Activated CD4-positive, alpha-beta T cell treated with anti-CD3 and anti-CD28 coated beads for 48 hours (primary cell): ENCODE measurements around the gene ITGAX.
A peak's percentile ranks its signal among the peaks of the same experiment; 100 is the strongest.
"Not testable (repeated sequence)": the region's sequence is repeated elsewhere in the genome, so short reads cannot be mapped to it uniquely, and the experiment has no call there.

Experiments used
- DNase-seq: peaks from one replicate; pipeline ENCODE4 v3.0.0-alpha.2; 2020

ITGAX gene

DNA sequence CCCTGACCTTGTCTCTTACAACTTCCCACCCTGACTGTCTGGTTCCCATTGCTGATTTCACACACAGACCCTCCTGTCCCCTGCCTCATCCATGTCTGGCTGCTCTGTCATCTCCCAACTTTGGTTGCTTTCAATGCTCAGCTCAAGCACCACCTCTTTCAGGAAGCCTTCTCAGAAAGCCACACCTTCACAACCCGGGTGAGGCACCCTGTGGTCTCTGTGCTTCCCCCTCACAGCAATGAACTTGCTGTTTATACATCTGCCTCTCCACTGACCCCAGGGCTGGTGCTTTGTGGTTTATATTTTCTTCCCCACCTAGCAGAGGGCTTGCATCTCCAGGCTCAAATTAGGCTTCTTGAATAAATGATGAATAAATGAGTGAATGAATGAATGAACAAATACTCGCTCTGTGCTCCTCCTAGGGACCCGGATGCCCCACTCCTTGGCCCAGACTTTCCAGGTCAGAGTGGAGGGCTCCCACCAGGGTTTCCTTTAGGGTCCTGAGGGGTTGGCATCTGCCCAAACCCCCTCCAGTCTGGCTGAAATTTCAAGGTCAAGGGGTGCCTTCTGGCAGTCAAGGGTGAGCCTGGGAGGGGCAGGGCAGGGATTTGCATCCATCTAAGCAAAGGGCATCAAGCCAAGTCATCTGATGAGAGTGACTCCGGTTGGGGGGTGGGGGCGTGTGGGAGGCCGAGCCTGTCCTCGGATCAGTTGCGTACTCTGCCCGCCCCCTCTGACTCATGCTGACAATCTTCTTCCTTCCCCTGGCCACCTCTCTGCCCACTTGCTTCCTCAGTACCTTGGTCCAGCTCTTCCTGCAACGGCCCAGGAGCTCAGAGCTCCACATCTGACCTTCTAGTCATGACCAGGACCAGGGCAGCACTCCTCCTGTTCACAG lies at the start of gene ITGAX:
ITGAX (plus strand) TSS at position 783 of the 898 bp plus-strand sequence; CDS start at position 862, 79 bp downstream.
- DNase-seq = peak; percentile 87

GRCh38 chr16:31305219-31305618 lies 49.8 kb upstream of the ITGAX start:
- DNase-seq = no peak

- DNase-seq = not testable (repeated sequence)
Measured at GRCh38 chr16:31308381-31308780, 46.6 kb upstream of the ITGAX start.

GRCh38 chr16:31322500-31322899 lies 32.5 kb upstream of the ITGAX start:
- DNase-seq = no peak

DNA sequence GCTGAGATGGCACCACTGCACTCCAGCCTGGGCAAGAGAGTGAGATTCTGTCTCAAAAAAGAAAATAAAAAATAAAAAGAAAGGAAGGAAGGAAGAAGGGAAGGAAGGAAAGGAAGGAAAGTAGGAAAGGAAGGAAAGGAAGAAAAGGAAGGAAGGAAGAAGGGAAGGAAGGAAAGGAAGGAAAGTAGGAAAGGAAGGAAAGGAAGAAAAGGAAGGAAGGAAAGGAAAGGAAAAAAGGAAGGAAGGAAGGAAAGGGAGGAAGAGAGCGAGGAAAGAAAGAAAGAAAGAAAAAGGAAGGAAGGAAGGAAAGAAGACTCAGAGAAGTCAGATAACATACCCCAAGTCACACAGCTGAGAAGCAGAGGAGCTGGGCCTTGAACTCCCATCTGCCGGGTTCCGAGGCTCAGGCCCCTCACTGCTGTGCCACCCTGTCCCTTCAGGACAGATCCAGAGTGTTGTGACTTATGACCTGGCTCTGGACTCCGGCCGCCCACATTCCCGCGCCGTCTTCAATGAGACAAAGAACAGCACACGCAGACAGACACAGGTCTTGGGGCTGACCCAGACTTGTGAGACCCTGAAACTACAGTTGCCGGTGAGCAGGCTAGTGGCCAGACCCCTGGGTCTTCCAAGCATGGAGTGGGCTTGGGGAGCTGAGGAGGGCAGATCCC lies 30.9 kb upstream of the ITGAX start:
- DNase-seq = no peak

DNA sequence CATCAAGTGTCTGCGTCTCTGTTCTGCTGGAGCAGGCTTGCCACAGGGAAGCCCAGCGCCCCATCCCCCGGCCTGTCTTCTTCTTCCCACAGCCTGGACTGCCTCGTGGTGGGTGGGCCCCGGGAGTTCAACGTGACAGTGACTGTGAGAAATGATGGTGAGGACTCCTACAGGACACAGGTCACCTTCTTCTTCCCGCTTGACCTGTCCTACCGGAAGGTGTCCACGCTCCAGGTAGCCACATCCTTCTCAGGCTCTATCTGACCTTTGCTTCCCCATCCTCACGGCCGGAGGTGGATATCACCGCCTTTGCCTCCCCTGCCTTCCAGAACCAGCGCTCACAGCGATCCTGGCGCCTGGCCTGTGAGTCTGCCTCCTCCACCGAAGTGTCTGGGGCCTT lies 29.8 kb upstream of the ITGAX start:
- DNase-seq = no peak

DNA sequence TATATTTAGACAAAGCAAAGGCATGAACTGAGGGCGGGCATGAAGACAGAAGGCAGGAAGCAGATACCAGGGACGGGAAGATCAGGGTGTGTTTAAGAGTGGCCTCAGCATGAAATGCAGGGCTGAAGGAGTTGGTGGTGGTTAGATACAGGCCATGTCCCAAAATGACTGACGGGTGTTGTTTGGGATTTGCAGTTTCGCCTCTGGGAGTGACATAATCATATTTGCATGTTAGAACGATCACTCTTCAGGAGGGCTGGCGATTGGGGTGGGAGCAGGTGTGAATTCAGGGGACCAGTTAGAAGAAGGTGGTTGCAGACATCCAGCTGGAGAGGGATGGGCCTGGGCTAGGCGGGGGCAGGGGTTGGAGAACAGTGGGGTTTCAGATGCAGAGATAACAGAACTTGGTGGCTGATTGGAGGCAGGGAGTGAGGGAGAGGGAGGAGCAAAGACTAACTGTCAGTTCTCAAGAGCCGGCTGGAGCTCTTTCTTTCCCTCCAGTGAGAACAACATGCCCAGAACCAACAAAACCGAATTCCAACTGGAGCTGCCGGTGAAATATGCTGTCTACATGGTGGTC lies 27.2 kb upstream of the ITGAX start:
- DNase-seq = no peak

DNA sequence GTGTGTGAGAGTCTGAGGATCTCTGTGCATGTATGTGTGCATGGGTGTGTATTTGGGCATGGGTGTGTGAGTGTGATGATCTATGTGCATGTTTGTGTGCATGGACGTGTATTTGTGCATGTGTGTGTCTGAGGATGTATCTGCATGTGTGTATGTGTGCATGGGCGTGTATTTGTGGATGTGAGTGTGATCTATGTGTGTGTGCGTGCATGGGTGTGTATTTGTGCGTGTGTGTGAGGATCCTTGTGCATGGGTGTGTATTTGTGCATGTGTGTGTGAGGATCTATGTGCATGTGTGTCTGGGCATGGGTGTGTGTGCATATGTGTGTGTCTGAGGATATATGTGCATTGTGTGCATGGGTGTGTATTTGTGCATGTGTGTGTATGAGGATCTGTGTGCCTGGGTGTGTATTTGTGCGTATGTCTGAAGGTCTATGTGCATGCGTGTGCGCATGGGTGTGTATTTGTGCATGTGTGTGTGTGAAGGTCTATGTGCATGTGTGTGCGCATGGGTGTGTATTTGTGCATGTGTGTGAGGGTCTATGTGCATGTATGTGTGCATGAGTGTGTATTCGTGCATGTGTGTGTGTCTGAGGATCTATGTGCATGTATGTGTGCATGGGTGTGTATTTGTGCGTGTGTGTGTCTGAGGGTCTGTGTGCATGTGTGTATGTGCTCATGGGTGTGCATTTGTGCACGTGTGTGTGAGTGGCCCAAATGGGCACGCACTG lies 26.5 kb upstream of the ITGAX start:
- no peak for DNase-seq

DNA sequence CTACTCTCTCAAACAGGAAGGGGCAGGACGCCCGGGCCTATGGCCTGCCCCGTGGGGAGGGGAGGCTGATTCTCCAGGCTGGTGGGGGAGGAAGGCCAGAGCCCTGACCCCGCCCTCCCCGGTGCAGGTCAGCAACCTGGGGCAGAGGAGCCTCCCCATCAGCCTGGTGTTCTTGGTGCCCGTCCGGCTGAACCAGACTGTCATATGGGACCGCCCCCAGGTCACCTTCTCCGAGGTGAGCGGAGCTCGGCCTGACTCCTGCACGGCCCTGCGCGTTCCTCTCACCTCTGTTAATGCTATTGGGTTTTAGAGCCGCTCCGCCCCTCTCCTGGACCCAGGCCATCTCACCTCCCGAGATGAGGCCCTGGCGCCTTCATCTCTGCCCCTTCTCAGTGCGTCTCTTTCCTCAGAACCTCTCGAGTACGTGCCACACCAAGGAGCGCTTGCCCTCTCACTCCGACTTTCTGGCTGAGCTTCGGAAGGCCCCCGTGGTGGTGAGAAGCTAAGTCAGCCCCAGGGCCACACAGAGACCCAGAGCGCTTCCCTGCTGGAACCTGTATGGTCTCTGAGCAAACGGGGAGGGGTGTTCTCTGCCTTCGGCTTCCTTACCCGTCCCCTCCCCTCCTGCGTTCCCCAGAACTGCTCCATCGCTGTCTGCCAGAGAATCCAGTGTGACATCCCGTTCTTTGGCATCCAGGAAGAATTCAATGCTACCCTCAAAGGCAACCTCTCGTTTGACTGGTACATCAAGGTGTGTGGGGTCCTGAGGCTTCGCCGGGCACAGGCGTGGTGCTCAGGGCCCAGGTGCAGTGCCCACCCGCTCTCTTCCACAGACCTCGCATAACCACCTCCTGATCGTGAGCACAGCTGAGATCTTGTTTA lies 25.1 kb upstream of the ITGAX start:
- no peak for DNase-seq

GRCh38 chr16:31330553-31330890 lies 24.5 kb upstream of the ITGAX start:
- DNase-seq = no peak

DNA sequence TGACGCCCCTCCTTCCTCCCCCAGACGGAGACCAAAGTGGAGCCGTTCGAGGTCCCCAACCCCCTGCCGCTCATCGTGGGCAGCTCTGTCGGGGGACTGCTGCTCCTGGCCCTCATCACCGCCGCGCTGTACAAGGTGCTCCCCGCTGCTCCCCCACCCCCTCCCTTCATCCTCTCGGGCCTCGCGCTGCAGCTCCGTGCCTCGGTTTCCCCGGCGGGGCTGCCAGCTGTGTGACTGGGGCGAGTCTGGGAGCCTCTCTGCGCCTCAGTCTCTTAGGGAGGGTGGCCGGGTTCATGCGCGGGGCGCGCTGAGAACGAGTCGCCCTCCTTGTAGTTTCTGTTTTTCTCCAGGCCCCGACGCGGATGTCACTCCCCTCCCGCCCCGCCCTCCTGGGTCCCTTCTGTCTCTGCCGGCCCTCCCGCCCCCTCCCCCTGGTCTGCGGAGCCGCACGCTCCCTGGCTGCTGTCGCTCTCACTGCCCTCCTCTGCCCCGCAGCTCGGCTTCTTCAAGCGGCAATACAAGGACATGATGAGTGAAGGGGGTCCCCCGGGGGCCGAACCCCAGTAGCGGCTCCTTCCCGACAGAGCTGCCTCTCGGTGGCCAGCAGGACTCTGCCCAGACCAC lies 23.7 kb upstream of the ITGAX start:
- peak; percentile 31 for DNase-seq

DNA sequence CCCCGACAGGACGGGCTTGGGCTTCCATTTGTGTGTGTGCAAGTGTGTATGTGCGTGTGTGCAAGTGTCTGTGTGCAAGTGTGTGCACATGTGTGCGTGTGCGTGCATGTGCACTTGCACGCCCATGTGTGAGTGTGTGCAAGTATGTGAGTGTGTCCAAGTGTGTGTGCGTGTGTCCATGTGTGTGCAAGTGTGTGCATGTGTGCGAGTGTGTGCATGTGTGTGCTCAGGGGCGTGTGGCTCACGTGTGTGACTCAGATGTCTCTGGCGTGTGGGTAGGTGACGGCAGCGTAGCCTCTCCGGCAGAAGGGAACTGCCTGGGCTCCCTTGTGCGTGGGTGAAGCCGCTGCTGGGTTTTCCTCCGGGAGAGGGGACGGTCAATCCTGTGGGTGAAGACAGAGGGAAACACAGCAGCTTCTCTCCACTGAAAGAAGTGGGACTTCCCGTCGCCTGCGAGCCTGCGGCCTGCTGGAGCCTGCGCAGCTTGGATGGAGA lies 23.1 kb upstream of the ITGAX start:
- no peak for DNase-seq

DNA sequence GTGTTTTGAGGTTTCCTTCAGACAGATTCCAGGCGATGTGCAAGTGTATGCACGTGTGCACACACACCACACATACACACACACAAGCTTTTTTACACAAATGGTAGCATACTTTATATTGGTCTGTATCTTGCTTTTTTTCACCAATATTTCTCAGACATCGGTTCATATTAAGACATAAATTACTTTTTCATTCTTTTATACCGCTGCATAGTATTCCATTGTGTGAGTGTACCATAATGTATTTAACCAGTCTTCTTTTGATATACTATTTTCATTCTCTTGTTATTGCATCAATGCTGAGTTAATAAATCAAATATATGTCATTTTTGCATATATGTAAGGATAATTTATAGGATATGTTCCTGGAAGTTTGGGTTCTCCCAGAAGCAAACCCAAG lies 22.4 kb upstream of the ITGAX start:
- no peak for DNase-seq

GRCh38 chr16:31333686-31334649 lies 21.0 kb upstream of the ITGAX start:
- DNase-seq = peak; percentile 38

DNA sequence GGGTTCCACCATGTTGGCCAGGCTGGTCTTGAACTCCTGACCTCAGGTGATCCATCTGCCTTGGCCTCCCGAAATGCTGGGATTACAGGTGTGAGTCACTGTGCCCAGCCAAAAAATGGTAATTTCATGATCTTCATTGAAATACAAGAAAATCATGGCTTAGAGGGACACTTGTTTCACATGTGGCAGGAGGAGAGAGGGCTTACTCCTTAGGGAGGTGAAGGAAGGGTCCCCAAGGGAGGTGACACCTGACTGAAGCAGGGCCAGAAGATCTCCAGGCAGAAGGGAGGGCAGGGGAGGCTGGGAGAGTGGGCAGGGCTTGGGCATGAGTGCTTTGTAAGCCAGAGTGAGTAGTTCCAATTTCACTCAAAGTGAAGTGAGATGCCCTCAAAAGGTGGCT lies 20.0 kb upstream of the ITGAX start:
- no peak for DNase-seq

DNA sequence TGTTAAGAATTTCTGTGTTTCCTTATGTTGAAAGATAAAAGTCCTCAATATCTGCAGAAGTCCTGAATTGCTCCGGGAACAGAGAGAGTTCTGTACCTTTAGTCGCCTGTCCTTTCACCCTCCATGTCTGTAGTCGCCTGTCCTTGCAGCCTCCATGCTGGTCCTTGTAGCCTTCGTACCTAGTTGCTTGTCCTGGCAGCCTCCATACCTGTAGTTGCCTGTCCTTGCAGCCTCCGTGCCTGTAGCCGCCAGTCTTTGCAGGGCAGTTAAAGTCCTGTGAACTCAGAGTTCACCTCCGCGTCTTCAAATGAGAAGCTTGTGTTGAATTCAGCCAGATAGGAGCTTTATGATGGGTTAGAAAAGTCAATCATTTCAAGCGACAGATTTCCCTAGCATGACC lies 19.5 kb upstream of the ITGAX start:
- DNase-seq = no peak

- not testable (repeated sequence) for DNase-seq
Measured at GRCh38 chr16:31338166-31338685, 16.8 kb upstream of the ITGAX start.

- DNase-seq = no peak
Measured at GRCh38 chr16:31344712-31345111, 10.3 kb upstream of the ITGAX start.

- no peak for DNase-seq
Measured at GRCh38 chr16:31347445-31347844, 7.5 kb upstream of the ITGAX start.

GRCh38 chr16:31348579-31348978 lies 6.4 kb upstream of the ITGAX start:
- no peak for DNase-seq
